Esophagus muscularis mucosa (tissue), 4 donors: Measurements from ENCODE around the gene FAM76A. TPM values are rescaled to one million over a fixed set of nuclear protein-coding genes. Genes with fewer than 3 reads are reported as not detected.
"Not testable (repeated sequence)": the region's sequence is repeated elsewhere in the genome, so short reads cannot be mapped to it uniquely, and the experiment has no call there.

Experiments
- DNase-seq: peaks from one replicate; pipeline ENCODE4 v3.0.0-alpha.2; 2017; ENCODE audit errors: extremely low spot score
- H3K27ac ChIP-seq, 4 donors: fragments of 200-600 bp; sonication (generic); replicated peaks in 1 of 4; 1 replicate in 3 of 4; 2 replicates in 1 of 4; pipeline ENCODE4 v1.5.1; 2016 to 2019; ENCODE audit warnings: mild to moderate bottlenecking in 1 of 4
- H3K27me3 ChIP-seq, 4 donors: fragments of 200-600 bp; sonication (generic); one replicate each; pipeline versions ENCODE4 v1.5.1 to v1.6.0; 2016 to 2019
- H3K36me3 ChIP-seq, 4 donors: fragments of 200-600 bp; sonication (generic); one replicate each; pipeline ENCODE4 v1.5.1; 2016 to 2019
- H3K4me1 ChIP-seq, 4 donors: fragments of 200-600 bp; sonication (generic); one replicate each; pipeline ENCODE4 v1.5.1; 2016 to 2019
- H3K4me3 ChIP-seq, 4 donors: fragments of 200-600 bp; sonication (generic); 1 replicate in 2 of 4; 2 replicates in 2 of 4; pipeline ENCODE4 v1.5.1; 2016 to 2019; ENCODE audit warnings: mild to moderate bottlenecking in 4 of 4, moderate library complexity in 1 of 4
- H3K9me3 ChIP-seq, 4 donors: fragments of 200-600 bp; sonication (generic); 1 replicate in 3 of 4; 2 replicates in 1 of 4; pipeline ENCODE4 v1.5.1; 2016 to 2019
- EP300 ChIP-seq: sonication (generic); formaldehyde crosslinking; IDR thresholded peaks from one replicate; pipeline ENCODE4 v1.6.1; 2017; ENCODE audit warnings: antibody characterized with exemption
- POLR2A ChIP-seq: fragments of 450-650 bp; IDR thresholded peaks from one replicate; pipeline ENCODE4 v1.6.1; 2017; ENCODE audit warnings: antibody characterized with exemption, moderate library complexity, mild to moderate bottlenecking, low read depth
- POLR2AphosphoS5 ChIP-seq, 2 donors: sonication (generic); formaldehyde crosslinking; IDR thresholded peaks; one replicate each; pipeline ENCODE4 v1.6.1; 2017; ENCODE audit warnings: antibody characterized with exemption in 2 of 2
- WGBS: methylation state at CpG from one replicate; pipeline ENCODE4 v1.1.5; 2018; 5-methylcytosine and 5-hydroxymethylcytosine counted together
- intact Hi-C: fragments of 100-400 bp; cut with DNase I; formaldehyde crosslinking; loops from one replicate; pipeline ENCODE4 v1.15.1; 2023
- total RNA-seq, 4 donors: library from RNA; depleted of rRNA; stranded (reverse); fragments of >200 nt; gene quantifications; one replicate each; pipeline versions ENCODE4 v1.1.0 to v1.2.1, GENCODE V29; 2016
- TF ChIP-seq, protein P1 (sequence below), 3 experiments: fragments of 200-600 bp in 2 of 3; fragments of 450-650 bp in 1 of 3; sonication (generic) in 2 of 3; IDR thresholded peaks; one replicate each; pipeline ENCODE4 v1.5.1; 2017 to 2019; ENCODE audit warnings: antibody characterized with exemption in 3 of 3, mild to moderate bottlenecking in 2 of 3, moderate library complexity in 1 of 3

FAM76A gene
- total RNA-seq: 10 to 100 TPM; 15.6 to 17.4 (median 16.6) TPM

DNA sequence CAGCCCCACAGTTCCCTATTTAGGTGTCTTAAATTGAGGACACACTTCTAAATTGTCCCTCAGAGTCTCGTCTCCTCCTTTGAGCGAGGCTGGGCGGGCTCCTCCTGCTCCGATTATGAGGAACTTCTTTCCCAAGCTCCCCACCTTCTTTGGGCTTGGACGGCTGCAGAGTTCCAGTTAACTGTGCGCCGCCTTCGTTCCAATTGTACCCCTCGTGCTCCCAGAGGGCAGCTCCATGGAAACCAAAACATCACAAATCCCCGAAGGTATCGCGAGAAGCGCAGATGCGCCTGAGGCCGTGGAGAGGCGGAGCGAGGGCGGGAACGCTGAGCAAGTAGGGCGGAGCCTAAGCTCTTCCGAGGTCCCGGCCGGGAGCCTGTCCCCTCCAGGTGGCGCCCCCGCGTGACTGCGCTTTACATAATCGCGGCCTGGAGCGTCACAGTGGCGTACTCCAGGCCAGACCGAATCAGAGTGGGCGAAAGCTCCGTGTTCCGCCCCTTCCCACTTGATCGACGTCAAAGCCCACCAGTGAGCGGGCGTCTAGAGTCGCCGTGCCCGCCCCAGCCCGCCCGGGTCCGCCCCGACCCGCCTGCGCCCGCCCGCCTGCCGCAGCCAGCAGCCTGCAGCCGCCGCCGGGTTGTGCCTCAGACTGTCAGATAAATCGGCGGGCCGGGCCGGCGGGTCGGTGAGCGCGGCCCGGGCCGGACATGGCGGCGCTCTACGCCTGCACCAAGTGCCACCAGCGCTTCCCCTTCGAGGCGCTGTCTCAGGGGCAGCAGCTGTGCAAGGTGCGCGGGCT, at the start of gene FAM76A:
FAM76A (plus strand) TSS at position 588 of the 799 bp plus-strand sequence; CDS start at position 708, 120 bp downstream.
- DNase-seq: peak; percentile 100
- peak within 1 kb of the TSS; percentile 95 to 99 (median 97) for H3K27ac ChIP-seq
- intact Hi-C loops: loop anchor here (5.0 to 10.0 kb wide), 3 partner anchors 47 to 109 kb away; partner anchors contain the start of genes IFI6, PPP1R8 and STX12
- peaks cover 13 to 42% (median 27%) of the 10 kb centered on the region in 4 donors for H3K4me1 ChIP-seq
- H3K9me3 ChIP-seq: no peaks in the 10 kb centered on the region
- H3K27me3 ChIP-seq: no peaks in the 10 kb centered on the region
- peaks cover 4 to 29% (median 14%) of the 10 kb centered on the region in 4 donors for H3K36me3 ChIP-seq
- peak within 1 kb of the TSS; percentile 96 to 100 (median 98) for H3K4me3 ChIP-seq
- peak; percentile 85 to 96 for TF ChIP-seq POLR2AphosphoS5 (IDR thresholded peaks at IDR 0.05)
- no peak for TF ChIP-seq EP300
- TF ChIP-seq, protein P1, sequence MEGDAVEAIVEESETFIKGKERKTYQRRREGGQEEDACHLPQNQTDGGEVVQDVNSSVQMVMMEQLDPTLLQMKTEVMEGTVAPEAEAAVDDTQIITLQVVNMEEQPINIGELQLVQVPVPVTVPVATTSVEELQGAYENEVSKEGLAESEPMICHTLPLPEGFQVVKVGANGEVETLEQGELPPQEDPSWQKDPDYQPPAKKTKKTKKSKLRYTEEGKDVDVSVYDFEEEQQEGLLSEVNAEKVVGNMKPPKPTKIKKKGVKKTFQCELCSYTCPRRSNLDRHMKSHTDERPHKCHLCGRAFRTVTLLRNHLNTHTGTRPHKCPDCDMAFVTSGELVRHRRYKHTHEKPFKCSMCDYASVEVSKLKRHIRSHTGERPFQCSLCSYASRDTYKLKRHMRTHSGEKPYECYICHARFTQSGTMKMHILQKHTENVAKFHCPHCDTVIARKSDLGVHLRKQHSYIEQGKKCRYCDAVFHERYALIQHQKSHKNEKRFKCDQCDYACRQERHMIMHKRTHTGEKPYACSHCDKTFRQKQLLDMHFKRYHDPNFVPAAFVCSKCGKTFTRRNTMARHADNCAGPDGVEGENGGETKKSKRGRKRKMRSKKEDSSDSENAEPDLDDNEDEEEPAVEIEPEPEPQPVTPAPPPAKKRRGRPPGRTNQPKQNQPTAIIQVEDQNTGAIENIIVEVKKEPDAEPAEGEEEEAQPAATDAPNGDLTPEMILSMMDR (IDR thresholded peaks at IDR 0.05): peak; percentile 36 to 50 (median 46)
- no peak for TF ChIP-seq POLR2A
- 4% methylated on average over 22 of the region's 72 CpGs for WGBS

DNA sequence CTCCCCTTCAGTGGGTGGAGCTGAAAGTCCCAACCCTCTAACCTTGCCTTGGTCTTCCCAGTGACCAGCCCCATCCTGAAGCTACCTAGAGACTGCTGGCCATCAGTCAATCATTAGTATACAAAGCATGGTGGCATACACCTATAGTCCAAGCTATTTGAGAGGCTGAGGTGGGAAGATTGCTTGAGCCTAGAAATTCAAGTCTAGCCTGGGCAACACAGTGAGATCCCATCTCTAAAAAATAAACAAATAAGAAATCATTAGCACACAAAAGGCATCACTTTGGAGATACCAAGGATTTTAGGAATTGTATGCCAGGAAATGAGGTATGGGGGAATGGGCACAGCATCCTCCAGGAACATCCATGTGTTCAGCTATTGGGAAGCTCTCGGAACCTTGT, 49.4 kb upstream of the FAM76A start:
- H3K36me3 ChIP-seq: no peaks in the 10 kb centered on the region
- TF ChIP-seq EP300 (no peak), POLR2AphosphoS5 (IDR thresholded peaks at IDR 0.05) (no peak), POLR2A (no peak)
- TF ChIP-seq, protein P1 (IDR thresholded peaks at IDR 0.05): no peak
- 100% methylated on average over 1 of the region's 1 CpG for WGBS
- H3K27me3 ChIP-seq: no peaks in the 10 kb centered on the region
- H3K27ac ChIP-seq: no peak overlapping the region
- H3K4me3 ChIP-seq: no peak overlapping the region
- H3K4me1 ChIP-seq: peaks cover 12 to 16% (median 14%) of the 10 kb centered on the region in 4 donors
- intact Hi-C loops: loop anchor here (10.0 kb wide), 1 partner anchor 158 kb away; the partner anchor contains the start of gene PPP1R8
- peaks cover 0 to 13% (median 9%) of the 10 kb centered on the region in 4 donors for H3K9me3 ChIP-seq
- DNase-seq: no peak

DNA sequence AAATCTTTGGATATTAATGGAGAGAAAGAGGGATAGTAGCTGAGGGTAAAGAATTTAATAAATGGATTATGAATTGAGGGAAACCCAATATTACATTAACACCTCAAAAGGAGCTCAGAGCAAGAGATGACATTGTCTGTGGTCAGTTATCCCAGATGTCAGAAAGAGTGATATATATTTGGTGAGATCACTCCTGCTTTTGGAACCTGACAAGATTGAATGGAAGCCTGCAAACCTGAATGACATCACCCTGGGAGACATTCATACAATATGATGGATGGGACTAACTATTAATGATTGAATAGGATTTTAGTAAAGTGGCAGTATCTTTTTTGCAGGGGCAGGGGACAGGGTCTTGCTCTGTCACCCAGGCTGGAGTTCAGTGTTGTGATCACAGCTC, 47.0 kb upstream of the FAM76A start:
- Histone ChIP-seq H3K36me3 (no peaks in the 10 kb centered on the region), H3K27me3 (no peaks in the 10 kb centered on the region), H3K4me1 (no peaks in the 10 kb centered on the region), H3K4me3 (no peak overlapping the region), H3K27ac (no peak overlapping the region), H3K9me3 (peaks cover 0 to 22% (median 18%) of the 10 kb centered on the region in 4 donors)
- TF ChIP-seq EP300 (no peak), POLR2A (no peak), POLR2AphosphoS5 (IDR thresholded peaks at IDR 0.05) (no peak)
- TF ChIP-seq, protein P1 (IDR thresholded peaks at IDR 0.05): no peak
- intact Hi-C loops: loop anchor here (10.0 kb wide), 1 partner anchor 156 kb away; the partner anchor contains the start of gene PPP1R8
- no peak for DNase-seq

DNA sequence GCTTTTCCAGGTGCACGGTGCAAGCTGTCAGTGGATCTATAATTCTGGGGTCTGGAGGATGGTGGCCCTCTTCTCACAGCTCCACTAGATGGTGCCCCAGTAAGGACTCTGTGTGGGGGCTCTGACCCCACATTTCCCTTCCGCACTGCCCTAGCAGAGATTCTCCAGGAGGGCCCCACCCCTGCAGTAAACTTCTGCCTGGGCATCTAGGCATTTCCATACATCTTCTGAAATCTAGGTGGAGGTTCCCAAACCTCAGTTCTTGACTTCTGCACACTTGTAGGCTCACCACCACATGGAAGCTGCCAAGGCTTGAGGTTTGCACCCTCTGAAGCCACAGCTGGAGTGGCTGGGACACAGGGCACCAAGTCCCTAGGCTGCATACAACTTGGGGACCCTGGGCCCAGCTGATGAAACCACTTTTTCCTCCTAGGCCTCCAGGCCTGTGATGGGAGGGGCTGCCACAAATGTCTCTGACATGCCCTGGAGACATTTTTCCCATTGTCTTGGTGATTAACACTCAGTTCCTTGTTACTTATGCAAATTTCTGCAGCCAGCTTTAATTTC, 45.5 kb upstream of the FAM76A start:
- WGBS: 95% methylated on average over 2 of the region's 2 CpGs
- H3K36me3 ChIP-seq, H3K4me1 ChIP-seq, DNase-seq, H3K27me3 ChIP-seq, H3K27ac ChIP-seq, intact Hi-C loops, H3K4me3 ChIP-seq: not testable (repeated sequence)
- H3K9me3 ChIP-seq: peaks cover 0 to 22% (median 18%) of the 10 kb centered on the region in 4 donors

DNA sequence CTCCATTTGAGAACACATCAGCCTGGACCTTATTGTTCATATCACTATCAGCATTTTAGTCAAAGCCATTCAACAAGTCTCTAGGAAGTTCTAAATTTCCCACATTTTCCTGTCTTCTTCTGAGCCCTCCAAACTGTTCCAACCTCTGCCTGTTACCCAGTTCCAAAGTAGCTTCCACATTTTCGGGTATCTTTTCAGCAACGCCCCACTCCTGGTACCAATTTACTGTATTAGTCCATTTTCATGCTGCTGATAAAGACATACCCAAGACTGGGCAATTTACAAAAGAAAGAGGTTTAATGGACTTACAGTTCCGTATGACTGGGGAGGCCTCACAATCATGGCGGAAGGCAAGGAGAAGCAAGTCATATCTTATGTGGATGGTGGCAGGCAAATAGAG, 44.2 kb upstream of the FAM76A start:
- Histone ChIP-seq H3K27me3 (peaks cover 0 to 16% (median 0%) of the 10 kb centered on the region in 4 donors), H3K9me3 (peaks cover 0 to 22% (median 18%) of the 10 kb centered on the region in 4 donors)
- H3K27ac ChIP-seq, H3K4me3 ChIP-seq, DNase-seq, H3K4me1 ChIP-seq, intact Hi-C loops, H3K36me3 ChIP-seq: not testable (repeated sequence)
- 94% methylated on average over 4 of the region's 4 CpGs for WGBS
